Activated CD4-positive, alpha-beta T cell treated with anti-CD3 and anti-CD28 coated beads, Interleukin-2, amount 50 U/mL, for 48 hours (primary cell): ENCODE results near the gene PLET1.

Experiments used
- DNase-seq, 2 experiments: peaks; one replicate each; pipeline ENCODE4 v3.0.0-alpha.2; 2020

PLET1 gene

GRCh38 chr11:112260490-112260889, at the start of gene PLET1:
Gene PLET1, minus strand, starts transcription at chr11:112260860. Its CDS starts 271 bp downstream, at chr11:112260589.
- DNase-seq, result no peak

DNA sequence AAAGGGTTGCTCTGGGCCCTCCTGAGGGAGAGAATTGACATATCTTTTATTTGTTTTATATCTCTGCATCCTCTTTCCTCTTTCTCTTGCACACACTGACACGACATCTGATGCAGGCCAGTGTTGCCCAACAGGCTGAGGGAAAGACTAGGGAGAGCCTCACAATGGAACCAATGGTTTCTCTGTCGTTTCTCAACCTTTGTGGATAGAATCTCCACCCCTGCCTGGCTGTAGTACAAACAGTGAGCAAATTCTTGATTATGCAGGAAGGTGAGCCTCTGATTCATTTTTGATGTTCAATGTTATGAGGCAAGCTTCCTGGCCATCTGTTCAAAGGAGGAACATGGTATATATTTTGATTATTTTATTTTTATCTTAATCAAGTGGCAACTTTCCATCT, 49.8 kb upstream of the PLET1 start:
- DNase-seq, result no peak

- DNase-seq, result no peak
Observed at GRCh38 chr11:112308651-112309050, 48.0 kb upstream of the PLET1 start.

GRCh38 chr11:112307616-112308015, 47.0 kb upstream of the PLET1 start:
- no peak for DNase-seq

DNA sequence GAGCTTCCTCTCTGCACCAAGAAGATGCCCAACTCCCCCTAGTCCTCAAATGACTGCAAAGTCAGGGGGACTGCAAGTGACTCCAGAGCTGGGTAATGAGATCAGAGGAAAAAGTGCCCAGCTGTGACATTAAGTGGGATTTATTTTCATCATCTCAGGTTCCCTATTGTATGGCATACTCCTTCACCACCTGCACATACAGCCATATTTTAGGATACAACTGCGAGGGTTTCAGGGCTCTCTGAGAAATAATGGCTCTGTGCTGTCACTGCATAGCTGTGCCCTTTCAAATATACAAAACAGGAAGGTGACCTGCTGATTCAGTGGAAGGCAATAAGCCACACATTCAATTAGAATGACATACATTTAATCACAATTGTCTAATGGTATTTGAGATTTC, 45.6 kb upstream of the PLET1 start:
- DNase-seq, result no peak

DNA sequence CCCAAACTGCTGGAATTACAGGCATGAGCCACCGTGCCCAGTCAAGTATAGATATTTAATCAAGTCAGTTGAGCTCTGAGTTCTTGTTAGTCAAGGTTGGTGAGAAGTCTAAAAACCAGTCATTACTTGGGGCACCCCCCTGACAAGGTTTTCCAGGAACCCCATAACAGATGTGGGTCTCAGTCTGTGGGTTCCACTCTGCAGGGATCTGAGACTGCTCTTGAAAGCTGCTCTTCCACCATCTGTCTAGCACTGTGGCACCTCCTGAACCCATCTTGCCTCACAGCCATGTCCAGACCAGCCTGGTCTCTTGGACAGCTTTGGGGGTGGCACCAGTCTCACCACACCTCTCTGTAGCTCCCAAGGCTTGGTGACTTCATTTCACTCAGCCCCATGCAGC, 44.3 kb upstream of the PLET1 start:
- no peak for DNase-seq

- no peak for DNase-seq
Observed at GRCh38 chr11:112303616-112304015, 43.0 kb upstream of the PLET1 start.

DNA sequence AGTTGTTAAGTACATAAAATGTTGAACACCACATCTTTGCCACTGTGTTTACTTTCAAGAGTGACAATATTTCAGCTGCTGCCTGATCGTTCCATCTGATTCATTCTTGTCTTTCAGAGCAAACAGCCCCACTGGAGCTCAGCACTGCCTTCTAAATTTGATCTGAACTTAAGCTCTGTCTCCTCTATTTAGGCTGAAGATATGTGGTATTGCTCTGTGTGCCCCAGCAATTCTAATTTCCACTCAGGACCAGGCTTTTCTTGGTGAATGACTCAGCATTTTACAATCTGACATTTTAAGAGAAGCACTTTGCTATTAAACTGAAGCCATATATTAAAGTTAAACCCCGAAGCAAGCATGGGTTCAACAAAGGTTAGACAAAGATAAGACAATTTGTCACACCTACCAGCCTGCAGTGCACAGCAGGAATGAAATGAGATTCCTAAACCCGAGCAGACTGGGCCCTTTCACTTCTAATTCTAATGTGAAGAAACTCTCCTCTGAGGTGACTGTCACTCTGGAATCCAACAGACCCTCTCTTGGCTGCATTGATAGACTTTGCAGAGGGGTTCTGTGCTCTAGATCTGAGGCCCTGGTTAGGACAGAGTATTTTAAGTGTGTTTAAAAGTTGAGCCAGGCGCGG, 41.7 kb upstream of the PLET1 start:
- no peak for DNase-seq

- no peak for DNase-seq
Observed at GRCh38 chr11:112300094-112300786, 39.6 kb upstream of the PLET1 start.

GRCh38 chr11:112298535-112298934, 37.9 kb upstream of the PLET1 start:
- no peak for DNase-seq

GRCh38 chr11:112297248-112297866, 36.7 kb upstream of the PLET1 start:
- peak; percentile 34 to 56 for DNase-seq

DNA sequence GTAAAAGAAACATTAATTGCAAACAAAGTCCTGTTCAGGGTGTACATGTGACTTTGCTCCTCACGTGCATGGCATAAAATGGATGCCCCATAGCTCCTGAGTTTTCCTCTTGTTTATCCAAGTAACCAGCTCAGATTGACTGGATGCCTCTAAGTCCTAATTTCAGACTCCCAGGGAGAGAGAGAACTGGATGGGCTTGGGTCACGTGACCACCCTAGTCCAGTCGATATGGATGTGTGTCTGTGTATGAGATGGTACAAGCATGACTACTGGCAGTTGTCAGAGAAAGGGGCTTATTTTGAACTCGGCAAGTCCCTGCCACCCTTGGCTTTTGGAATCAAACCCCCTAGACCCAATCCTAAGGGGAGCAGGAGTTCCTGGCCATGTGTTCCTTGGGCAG, 35.4 kb upstream of the PLET1 start:
- DNase-seq, result no peak

GRCh38 chr11:112294688-112295340, 34.2 kb upstream of the PLET1 start:
- DNase-seq, result no peak

- no peak for DNase-seq
Observed at GRCh38 chr11:112293614-112294013, 33.0 kb upstream of the PLET1 start.

DNA sequence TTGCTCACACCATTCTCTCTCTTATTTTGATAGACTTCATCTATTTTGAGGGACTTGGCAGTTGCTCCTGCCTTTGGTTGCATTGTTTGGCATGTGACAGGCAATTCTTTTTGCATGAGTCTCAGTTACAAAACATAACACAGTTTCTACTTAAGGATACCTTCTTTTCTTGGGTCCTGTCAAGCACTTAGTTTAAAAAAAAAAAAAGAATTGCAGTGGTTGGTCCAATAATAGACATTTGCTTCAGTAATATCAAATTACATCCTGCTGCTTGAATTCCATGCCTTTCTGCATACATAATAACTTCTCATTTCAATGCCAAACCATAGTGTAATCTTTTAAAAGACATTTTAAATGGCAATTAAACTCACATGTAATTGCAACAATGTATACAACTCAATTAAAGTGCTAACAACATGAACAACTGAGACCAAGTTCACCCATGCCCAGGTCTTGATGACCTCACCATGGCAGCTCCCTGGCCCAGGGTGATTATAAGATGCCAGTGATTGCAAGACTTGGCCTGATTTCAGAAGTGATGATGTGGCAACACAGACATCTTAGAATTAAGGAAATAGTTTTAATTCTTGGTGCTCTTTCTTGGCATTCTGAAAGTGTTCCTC, 32.2 kb upstream of the PLET1 start:
- DNase-seq, result no peak

- no peak for DNase-seq
Observed at GRCh38 chr11:112292188-112292587, 31.5 kb upstream of the PLET1 start.

- no peak for DNase-seq
Observed at GRCh38 chr11:112291191-112291590, 30.5 kb upstream of the PLET1 start.

DNA sequence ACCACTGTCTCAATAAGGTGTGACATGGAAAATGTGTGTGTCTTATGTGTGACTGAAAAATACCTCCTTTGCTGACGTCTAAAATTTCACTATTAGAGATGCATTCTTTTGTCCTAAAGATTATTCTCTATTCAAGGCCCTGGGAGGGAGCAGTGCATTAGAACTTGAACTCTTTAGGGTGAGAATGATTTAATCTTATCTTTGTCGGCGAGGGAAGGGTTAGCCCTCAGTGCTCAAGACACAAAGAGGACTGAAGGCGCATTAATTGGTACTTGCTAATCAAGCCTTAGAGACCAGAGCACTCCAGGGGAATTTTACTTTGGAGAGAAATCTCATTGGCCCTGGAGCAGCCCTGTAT, 29.8 kb upstream of the PLET1 start:
- DNase-seq, result no peak

GRCh38 chr11:112289588-112290492, 29.2 kb upstream of the PLET1 start:
- DNase-seq, result peak; percentile 84 to 87

- DNase-seq, result no peak
Observed at GRCh38 chr11:112288021-112288420, 27.4 kb upstream of the PLET1 start.

GRCh38 chr11:112285841-112286311, 25.2 kb upstream of the PLET1 start:
- DNase-seq, result no peak

DNA sequence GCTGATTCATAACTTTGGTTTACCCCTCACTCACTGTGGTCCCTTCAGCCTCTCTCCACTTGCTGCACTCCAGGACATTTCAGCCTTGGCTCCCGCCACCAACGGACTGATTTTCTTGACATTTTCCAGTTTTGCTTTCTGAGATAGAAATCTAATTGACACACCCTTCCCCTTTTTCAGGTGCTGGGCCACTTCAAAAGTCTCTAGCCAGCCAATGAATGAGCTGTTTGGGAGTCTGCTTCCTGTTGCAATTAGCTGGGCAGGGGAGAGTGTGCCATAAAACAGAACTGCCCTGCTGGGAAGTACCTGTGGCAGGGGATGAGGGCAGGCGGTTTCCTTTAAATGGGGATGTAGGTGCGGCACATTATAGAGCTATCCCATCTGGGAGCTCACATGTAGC, 21.1 kb upstream of the PLET1 start:
- DNase-seq, result no peak
